NCI-H187 (cell line): ENCODE data around the gene PPP2R1A.

ENCODE experiments used
- DNase-seq, 2 experiments: peaks; one replicate each; lab custom pipeline; 2025; lab: John Stamatoyannopoulos, UW

The PPP2R1A gene

DNA sequence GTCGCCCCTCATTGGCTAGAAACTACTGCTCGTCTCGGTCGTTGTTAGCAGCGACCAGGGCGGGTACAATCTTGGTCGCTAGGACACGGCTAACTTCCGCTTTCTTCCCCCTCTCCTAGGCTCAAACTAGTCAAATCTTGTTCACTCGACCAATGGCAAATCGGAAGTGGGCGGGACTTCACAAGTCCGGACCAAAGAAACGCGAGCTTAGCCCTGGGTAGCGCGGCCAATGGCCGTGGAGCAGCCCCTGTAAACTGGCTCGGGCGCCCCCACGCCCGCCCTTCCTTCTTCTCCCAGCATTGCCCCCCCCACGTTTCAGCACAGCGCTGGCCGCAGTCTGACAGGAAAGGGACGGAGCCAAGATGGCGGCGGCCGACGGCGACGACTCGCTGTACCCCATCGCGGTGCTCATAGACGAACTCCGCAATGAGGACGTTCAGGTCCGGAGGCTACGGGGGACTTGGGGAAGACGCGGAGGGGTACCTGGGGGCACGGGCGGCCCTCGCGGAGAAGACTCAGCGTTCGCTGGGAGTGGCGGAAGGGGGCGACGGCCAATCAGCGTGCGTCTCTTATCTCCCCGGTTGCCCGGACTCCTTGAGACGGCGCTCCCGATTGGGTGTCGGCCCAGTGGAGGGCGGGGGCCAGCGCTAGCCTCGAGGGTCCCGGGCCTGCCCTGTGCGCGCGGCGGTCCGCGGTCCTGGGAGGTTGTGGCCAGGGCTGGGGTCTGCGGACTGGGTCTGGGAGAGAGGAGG lies at the start of gene PPP2R1A:
Gene PPP2R1A, plus strand, starts transcription at position 318 of the 752 bp plus-strand sequence. Its CDS starts 45 bp downstream, at position 363.
- peak; percentile 98 to 100 for DNase-seq

DNA sequence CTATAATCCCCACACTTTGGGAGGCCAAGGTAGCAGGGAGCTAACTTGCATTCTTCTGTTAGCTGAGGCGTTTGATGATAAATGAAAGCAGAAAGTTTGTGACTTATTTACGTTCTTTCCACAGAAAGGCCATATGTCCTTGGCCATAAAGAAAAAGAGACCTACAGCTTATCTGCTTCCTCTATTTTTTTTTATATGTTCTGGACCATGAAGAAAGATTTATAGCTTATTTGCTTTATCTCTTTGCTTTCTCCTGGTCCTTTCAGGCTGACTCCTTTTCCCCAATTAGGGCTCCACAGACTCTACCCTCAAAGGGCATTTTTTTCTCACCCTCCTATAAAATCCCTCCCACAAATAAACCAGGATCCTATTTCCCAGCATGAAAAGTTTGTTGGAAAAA lies 48.6 kb upstream of the PPP2R1A start:
- no peak for DNase-seq

DNA sequence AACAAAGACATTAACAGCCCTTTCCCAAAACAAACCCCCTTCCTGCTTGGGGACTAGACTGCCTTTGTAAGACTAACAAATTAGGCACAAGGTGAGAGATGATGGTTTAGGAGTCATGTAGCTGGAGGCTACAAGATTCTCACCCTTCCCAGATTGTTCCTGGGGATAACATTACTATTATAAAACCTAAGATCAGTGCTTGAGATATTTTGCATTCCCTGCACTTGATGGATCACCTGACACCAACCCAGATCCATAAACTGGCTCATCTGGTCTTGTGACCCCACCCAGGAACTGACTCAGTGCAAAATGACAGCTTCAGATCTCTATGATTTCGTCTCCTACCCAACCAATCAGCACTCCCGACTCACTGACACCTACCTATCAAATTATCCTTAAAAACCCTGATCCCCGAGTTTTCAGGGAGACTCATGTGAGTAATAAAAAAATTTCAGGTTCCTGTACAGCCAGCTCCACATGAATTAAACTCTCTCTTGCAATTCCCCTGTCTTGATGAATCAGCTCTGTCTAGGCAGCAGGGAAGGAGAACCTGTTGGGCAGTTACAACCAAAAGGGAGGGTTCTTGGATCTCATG lies 47.8 kb upstream of the PPP2R1A start:
- DNase-seq, result no peak

DNA sequence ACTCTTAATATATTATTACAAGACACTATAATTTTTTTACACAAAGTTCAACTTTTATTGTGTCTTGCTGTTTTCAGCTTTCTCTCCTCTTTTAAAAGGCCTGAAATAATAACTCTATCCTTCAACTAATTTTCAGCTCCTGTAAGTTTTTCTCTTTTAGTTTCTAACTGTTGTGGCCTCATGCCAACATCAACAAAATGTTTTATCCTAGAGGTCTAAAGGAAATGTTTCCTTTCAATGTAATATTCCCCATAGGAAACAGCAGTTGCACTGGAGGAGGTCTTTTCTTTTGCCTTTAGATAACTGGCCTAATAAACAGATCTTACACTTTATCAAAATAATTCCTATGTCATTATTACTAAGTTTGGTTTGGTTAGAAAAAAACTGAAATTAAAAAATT lies 41.6 kb upstream of the PPP2R1A start:
- DNase-seq, result no peak

DNA sequence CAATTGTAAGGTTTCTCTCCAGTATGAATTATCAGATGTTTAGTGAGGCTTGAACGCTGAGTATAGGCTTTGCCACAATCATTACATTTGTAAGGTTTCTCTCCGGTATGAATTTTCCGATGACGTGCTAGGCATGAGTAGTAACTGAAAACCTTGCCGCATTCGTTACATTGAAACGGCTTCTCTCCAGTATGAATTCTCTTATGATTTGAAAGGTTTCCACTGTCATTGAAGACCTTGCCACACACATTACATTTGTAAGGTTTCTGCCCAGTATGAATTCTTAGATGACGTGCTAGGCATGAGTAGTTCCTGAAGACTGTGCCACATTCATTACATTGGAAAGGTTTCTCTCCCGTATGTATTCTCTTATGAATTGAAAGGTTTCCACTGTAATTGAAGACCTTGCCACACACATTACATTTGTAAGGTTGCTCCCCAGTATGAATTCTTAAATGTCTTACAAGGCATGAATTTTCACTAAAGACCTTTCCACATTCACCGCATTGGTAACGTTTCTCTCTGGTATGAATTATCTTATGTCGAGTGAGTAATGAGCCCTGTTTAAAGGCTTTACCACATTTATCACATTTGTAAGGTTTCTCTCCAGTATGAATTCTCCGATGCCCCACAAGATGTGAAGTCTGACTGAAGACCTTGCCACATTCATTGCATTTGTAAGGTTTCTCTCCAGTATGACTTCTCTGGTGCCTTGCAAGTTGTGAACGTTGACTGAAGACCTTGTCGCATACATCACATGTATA lies 34.1 kb upstream of the PPP2R1A start:
- no peak for DNase-seq

DNA sequence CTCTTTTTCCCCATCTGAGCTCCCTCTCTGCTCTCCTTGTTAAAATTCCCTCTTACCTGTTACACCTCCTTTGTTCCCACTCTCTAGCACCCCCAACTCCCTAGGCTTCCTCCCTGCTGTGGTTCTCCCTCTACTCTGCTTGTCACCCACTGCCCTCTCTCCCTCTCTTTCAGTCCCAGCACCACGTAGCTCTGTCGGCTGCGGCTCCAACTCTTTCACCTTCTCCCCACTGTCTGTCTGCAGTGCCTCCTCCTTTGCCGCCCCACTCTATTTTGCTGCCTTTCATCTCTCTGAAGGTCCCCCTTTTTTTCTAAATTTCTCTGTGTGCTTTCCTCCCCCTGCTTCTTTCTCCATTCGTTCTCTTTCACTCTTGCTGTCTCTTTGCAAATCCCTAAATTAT lies 19.5 kb upstream of the PPP2R1A start:
- no peak for DNase-seq

DNA sequence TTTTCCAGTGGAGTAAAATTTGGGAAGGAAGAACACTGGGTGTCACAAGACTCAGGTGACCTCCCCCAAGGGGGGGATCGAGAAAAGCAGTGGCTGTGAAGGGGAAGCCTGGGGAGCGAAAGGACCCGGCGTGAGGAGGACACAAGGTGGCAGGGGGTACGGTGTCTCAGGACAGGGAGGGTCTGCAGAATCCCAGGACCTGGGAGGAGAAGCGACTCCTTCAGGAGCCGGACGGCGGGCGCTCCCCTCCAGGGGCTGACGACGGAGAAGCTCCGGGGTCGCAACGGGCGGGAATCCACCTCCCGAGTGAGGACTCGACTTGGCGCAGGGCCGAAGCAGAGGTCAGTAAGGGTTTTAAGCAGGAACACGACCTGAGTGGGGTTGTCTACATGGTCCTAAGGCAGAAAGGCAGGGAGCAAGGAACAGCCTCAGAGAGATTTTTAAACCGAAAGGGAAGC lies 19.0 kb upstream of the PPP2R1A start:
- no peak for DNase-seq

DNA sequence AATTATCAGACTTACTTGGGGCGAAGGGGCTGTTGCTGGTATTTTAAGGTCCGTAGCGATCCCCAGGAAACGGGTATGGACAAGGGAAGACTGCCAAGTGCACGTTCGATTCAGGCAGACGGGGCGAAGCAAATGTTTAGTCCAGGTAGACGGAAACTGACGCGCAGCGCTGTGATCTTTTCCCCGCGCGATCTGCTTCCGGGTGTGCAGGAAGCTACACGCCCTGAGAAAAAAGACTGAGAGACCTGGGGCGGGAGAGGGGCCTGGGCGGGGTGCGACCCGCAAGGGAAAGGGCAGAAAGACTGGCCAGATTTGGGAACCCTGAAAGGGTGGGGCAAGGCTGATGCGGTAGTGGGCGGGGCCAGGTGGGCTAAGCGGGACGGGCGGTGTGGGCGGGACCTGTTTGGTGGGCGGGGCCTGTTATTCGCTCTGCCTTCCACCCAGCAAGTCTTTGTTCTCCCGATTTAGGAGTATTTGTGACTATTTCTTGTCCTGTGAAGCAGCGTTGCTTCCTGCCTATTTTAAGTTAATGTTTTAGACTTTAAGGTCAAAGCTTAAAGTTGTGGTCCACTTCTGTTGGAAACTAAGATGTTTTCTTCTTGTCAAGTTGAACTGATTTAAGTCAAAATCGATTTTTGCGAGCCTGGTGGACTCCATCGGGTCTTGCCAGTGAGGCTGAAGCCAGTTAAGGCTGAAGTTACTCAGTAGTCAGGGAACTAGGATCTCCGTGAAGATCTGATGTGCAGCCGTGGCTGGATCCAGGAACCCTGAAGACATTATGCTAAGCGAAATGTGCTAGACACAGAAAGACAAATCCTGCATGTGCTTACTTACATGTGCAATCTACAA lies 18.3 kb upstream of the PPP2R1A start, which contains the start of gene ZNF836:
Gene ZNF836, minus strand, starts transcription at position 301 of the 849 bp plus-strand sequence. CDS start 3,549 bp downstream, outside the sequence.
- DNase-seq, result peak; percentile 79 to 80

DNA sequence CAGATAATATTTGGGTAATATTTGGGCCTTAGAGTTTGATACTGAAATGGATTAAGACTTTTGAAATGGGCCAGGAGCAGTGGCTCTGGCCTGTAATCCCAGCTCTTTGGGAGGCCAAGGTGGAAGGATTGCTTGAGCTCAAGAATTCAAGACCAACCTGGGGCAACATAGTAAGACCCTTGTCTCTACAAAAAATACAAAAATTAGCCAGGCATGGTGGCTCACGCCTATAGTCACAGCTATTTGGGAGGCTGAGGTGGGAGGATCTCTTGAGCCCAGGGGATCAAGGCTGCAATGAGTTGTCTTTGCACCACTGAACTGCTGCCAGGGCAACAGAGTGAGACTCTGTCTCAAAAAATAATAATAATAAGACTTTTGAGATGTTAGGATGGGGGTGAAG lies 17.5 kb upstream of the PPP2R1A start:
- no peak for DNase-seq

DNA sequence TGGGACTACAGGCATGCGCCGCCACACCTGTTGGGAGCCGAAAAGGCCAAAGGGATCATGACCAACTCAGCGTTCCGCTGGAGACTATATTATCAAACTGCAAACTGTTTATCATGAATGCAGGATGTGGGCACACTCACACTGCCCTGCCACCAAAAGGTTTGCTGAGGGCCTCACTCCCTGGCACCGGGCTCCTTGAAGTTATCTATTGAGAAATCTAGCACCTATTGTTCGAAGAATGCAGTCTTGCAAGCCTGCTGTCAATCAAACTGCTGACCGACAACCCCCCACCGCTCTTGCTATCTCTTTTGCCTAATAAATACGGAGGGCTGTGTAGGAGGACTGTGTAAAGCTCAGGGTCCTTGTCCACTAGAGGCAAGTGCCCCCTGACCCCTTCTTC lies 13.3 kb upstream of the PPP2R1A start:
- DNase-seq, result no peak

DNA sequence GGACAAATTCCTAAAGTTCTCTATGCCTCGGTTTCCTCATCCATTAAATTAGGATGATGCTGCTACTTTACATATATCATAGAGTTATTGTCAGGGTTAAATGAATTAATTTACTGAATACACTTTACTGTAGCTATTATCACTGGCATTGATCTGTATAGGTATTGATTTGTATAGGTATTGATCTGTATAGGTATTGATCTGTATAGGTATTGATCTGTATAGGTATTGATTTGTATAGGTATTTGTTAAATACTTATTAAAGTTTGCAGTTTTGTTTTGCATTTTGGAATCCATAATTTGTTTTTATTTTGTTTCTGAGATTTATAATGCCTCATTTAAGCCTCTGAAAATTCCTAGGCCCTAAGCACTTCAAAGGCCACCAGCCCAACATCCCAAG lies 2.4 kb upstream of the PPP2R1A start:
- no peak for DNase-seq

DNA sequence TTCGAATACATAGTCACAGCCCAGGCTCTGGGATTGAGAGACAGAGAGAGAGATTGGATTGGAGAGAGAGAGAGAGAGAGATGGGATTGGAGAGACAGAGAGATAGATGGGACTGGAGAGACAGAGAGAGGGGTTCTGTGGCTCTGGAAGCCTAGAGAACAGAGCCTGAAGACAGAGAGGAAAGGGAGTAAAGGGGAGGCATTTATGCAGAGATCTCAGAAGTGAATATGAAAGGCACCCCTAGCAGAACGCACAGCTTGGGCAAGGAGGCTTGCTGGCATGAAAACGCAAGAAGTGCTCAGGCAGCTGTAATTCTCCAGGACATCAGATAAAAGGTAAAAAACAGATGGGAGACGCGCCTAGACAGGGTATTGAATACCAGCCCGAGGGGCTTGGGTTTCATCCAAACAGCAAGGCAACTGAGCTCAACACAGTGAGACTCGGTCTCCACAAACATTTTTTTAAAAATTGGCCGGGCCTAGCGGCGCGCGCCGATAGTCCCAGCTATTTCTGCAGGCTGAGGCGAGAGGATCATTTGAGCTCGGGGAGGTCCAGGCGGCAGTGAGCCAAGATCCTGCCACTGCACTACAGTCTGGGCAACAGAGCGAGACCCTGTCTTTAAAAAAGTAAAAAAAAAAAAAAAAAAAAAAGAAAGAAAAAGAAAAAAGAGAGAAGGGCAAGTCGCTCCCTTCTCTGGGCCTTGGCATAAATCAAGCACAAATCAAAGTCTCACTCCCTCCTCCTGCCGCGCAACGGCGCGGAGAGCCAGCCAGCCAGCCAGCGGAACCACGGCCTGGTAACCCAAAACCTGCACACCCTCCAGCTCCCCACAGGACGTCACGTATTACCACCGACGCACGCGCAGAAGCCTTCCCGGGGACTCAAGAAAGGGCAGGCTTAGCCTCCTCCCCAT lies 774 bp upstream of the PPP2R1A start:
- no peak for DNase-seq

DNA sequence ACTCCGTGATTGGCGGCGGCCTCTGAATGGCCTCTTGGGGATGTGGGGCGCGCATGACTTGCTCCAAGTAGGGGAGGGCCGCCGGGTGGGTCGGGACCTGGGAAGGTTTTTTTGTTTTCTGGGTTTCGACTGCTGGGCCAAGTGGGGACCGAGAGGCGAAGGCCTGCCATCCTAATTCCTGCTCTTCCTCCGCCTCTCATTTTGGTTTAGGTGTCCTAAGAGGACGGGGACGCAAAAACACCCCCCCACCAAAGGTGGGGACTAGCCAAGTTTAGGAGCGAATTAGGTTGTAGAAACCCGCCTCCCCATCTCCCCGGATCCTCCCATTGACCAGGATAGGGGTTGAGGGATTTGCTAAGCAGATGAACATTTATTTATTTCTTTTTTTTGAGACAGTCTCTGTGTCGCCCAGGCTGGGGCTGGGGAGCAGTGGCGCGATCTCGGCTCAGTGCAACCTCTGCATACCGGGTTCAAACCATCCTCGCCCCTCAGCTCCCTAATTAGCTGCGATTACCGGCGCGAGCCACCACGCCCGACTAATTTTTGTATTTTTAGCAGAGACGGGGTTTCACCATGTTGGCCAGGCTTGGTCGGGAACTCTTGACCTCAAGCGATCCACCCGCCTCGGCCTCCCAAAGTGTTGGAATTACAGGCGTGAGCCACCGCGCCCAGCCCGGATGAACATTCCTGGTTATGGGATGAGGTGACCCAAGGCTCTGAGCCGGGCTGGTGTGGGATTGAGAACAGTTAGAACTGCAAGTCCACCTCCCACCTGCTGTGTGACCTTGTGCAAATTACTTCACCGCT lies 838 bp downstream of the PPP2R1A start:
- DNase-seq, result no peak

DNA sequence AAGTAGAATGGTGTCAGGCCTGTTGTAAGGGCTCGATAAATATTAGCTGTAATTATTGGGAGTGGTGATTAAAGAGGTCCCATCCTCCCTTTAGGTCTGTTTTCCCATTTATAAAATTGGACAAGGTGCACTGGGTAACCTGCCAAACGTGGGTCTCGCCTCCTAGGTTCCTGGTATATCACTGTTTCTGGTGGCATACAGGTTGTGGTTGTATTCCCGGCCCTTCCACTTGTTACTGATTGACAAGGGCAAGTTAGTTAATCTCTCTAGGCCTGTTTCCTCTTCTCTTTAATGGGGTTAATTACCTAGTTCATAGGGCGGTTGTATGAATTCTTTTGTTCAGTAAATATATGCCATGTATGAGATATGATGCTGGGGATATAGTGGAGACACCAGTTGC lies 1.5 kb downstream of the PPP2R1A start:
- no peak for DNase-seq

DNA sequence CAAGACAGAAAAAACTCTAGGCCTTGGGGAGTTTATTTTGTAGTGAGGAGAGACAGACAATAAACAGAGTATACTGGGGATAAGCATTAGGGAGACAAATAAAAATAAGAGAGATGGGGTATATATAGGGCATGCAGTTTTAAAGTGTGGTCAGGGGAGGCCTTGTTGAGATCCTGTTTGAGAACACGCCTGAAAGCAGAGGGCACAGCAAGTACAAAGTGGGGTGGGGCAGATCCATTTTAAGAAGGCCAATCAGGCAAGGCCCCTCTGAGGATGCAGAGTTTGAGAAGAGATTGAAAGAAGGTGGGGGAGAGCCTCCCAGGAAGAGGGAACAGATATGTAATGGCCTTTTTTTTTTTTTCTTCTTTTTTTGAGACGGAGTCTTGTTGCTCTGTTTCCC lies 2.1 kb downstream of the PPP2R1A start:
- DNase-seq, result no peak

DNA sequence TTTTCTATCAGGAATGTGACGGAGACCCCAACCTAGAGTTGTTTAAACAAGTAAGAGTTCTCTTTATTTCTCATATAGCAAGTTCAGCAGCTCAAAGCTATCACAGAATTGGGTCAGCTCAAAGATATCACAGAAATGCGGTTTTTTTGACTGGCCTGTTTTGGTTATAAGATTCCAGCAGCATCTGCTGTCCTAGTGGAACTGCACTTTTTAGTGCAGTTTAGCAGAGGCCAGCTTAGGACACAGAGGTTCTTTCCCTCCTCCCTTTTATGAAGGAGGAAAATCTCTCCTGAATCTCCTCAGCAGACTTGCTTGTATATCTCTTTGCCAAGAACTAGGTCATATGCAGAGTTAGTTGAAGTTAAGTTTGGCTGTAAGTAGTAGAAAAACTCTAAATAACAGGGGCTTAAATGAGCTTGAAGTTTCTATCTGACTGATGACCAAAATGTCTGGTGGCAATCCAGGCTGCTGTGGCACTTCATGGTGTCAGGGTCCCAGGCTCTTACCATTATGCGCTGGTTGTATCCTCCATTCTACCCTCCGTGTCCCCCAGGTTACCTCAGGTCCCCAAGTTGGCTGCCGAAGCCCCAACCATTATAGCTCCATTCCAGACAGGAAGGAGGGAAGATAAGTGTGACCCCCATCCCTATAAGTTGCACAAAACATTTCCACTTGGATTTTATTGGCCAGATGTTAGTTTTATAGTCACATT lies 6.6 kb downstream of the PPP2R1A start:
- no peak for DNase-seq

DNA sequence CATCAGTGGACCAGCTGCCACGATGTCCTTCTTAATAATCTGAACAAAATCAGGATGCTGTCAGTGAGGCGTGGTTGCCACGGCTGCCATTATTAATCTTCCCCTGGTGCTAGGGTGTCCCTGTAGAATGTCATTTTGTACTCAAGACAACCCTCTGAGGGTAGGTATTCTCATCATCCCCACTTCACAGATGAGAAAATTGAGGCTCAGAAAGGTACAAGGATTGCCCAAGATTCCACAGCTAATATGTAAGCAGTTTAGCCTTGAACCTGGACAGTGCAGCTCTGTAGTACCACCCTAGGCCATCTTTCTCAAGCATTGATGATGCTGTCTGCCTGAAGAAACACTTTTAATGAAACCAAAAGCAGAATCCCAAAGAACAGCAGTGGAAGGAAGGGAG lies 8.1 kb downstream of the PPP2R1A start:
- DNase-seq, result no peak

DNA sequence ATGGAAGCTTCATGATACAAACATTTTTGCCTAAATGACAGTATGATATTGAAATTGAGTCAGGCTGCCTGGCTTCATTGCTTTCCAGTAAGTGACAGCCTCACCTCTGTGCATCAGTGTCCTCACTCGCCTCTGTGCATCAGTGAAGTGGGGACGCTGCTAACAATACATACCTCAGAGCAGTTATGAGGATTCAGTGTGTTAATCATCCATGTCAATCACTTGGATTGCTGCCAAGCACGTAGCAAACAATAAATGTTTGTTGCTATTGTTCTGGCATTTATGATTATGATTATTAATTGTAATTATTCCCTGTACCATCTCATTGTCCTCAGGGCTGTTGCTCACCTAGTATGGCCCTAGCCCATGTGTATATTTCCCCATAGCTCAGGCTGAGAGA lies 8.8 kb downstream of the PPP2R1A start:
- no peak for DNase-seq

DNA sequence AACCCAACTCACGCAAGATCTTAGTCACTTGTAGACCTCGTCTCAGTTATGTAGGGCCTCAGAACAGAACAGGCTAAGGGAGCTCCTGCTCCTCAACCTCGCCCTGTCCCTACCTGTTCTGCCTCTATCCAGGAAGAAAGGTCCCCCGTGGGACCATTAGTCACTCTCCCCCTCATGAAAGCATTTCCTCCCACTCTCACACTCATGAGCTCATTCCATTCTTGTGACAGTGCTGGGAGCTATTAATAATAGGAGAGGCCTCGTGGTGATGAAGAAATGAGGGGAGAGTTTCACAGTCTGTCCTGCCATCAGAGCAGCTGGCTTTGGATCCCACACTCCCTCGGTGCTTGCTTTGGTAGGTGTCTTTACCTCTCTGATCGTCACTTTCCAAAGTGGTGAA lies 10.2 kb downstream of the PPP2R1A start:
- no peak for DNase-seq
